ENCODE measurements around the gene OSGIN1. TPM values are rescaled to one million over a fixed set of nuclear protein-coding genes. Genes with fewer than 3 reads are reported as not detected.

Gene OSGIN1
- total RNA-seq, 1 donor from 2014 or later, result 3.7 TPM

- TF ChIP-seq, protein P1, sequence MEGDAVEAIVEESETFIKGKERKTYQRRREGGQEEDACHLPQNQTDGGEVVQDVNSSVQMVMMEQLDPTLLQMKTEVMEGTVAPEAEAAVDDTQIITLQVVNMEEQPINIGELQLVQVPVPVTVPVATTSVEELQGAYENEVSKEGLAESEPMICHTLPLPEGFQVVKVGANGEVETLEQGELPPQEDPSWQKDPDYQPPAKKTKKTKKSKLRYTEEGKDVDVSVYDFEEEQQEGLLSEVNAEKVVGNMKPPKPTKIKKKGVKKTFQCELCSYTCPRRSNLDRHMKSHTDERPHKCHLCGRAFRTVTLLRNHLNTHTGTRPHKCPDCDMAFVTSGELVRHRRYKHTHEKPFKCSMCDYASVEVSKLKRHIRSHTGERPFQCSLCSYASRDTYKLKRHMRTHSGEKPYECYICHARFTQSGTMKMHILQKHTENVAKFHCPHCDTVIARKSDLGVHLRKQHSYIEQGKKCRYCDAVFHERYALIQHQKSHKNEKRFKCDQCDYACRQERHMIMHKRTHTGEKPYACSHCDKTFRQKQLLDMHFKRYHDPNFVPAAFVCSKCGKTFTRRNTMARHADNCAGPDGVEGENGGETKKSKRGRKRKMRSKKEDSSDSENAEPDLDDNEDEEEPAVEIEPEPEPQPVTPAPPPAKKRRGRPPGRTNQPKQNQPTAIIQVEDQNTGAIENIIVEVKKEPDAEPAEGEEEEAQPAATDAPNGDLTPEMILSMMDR (conservative IDR thresholded peaks at IDR 0.05; ENCODE audit: low read depth, low read length), result no peak
- H3K4me3 ChIP-seq (ENCODE audit: low read depth, low read length), result no peak overlapping the region
- DNase-seq (ENCODE audit: low read depth), result no peak
Observed at GRCh38 chr16:83942074-83942473, 11.0 kb upstream of the OSGIN1 start.

GRCh38 chr16:83942815-83943515 is 10.1 kb upstream of the OSGIN1 start:
- no peak for DNase-seq (ENCODE audit: low read depth)
- TF ChIP-seq, protein P1 (conservative IDR thresholded peaks at IDR 0.05; ENCODE audit: low read depth, low read length), result no peak
- no peak overlapping the region for H3K4me3 ChIP-seq (ENCODE audit: low read depth, low read length)

GRCh38 chr16:83943516-83944050 is 9.5 kb upstream of the OSGIN1 start:
- TF ChIP-seq, protein P1 (conservative IDR thresholded peaks at IDR 0.05; ENCODE audit: low read depth, low read length), result no peak
- no peak for DNase-seq (ENCODE audit: low read depth)
- H3K4me3 ChIP-seq (ENCODE audit: low read depth, low read length), result no peak overlapping the region

GRCh38 chr16:83945587-83945986 is 7.5 kb upstream of the OSGIN1 start:
- no peak for DNase-seq (ENCODE audit: low read depth)
- TF ChIP-seq, protein P1 (conservative IDR thresholded peaks at IDR 0.05; ENCODE audit: low read depth, low read length), result no peak
- H3K4me3 ChIP-seq (ENCODE audit: low read depth, low read length), result no peak overlapping the region

GRCh38 chr16:83946154-83946780 is 6.8 kb upstream of the OSGIN1 start:
- TF ChIP-seq, protein P1 (conservative IDR thresholded peaks at IDR 0.05; ENCODE audit: low read depth, low read length), result no peak
- no peak for DNase-seq (ENCODE audit: low read depth)
- no peak overlapping the region for H3K4me3 ChIP-seq (ENCODE audit: low read depth, low read length)

DNA sequence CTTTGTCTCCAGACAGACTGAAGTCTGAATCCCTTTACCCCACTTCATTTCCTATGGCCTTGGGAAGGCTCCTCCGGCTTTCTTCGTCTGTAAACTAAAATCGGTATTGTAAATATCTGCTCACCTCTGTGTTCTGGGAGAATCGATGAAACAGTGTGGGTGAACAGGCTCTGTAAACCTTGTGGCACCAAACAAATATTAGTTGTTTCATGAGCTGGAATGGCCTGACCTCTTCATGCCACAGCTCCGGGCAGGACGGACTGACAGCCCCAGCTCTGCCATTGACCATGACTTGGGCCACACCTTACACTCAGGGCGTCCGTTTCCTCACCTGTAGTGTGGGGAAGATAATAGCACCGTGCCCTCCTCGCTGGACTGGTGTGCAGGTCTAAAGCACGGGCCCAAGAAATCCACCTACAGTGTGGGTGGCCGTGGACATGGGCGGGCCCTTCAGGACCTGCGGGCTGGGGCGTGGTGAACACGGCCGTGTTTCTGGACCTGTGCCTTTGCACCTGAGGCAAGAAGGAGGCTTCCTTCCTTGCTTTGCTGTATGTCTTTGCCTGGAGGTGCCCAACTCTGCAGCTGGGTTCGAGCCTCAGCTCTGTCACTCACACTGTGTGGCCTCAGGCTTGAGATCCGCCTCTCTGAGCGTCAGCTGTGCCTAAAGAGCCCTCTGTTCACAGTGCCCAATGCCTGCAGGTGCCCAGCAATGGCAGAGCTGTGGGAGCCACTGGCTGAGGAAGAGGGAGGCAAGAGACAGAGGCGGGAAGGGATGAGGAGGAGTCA is 6.1 kb upstream of the OSGIN1 start:
- no peak overlapping the region for H3K4me3 ChIP-seq (ENCODE audit: low read depth, low read length)
- no peak for DNase-seq (ENCODE audit: low read depth)
- TF ChIP-seq, protein P1 (conservative IDR thresholded peaks at IDR 0.05; ENCODE audit: low read depth, low read length), result no peak
